HG03280 (cell line): ENCODE results near the gene DLGAP1.
"Not testable (repeated sequence)": the region's sequence is repeated elsewhere in the genome, so short reads cannot be mapped to it uniquely, and the experiment has no call there.

Source experiments
- ATAC-seq: cut with Tn5 transposase; IDR thresholded peaks from one replicate; pipeline ENCODE4 v1.9.1; 2021; ENCODE audit warnings: mild to moderate bottlenecking, moderate library complexity; ENCODE audit not compliant: unreplicated experiment

The DLGAP1 gene

DNA sequence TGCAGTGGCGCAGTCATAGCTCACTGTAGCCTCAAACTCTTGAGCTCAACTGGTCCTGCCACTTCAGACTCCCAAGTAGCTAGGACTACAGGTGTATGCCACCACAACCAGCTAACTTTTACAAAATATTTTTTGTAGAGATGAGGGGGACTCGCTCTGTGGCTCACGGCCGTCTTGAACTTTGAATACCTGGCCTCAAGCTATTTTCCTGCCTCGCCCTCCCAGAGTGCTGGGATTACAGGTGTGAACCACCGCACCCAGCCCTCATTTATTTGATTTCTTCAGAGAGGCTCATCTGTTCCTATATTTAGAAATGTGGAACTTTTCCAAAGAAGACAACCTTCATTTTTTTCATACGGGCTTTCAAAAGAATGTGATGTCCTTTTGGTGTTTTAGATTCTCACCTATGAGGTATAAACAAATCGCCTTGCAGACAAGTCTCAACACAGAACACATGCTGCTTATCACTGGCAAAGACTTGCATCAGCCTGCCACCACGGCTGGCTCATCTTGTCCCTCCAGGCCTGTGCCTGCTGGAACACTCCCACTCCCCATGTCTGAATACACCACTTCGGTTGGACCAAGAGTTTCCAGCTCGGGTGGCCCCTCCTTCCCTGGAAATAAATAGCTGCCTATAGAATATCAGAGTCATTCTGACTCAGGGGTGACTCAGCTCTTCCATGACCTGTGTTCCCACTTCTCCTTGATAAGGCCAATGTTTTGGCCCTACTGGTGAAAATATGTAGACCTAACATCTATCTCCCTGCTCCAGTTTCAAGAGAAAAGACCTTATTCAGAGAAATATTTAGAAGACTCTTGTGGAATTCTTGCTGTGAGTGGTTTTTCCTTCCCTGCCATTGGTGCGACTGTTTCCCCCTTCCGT is 802.5 kb downstream of the DLGAP1 start:
- no peak for ATAC-seq

DNA sequence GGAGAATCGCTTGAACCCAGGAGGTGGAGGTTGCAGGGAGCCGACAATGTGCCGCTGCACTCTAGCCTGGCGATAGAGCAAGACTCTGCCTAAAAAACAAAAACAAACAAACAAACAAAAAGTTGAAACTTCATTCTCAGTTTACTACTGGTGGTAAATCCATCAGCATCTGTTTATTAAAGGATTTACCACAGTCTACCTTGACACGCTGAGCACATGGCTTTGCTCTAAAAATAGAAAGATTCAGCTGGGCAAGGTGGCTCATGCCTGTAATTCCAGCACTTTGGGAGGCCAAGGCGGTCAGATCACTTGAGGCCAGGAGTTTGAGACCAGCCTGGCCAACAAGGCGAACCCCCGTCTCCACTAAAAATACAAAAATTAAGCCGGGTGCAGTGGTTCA is 803.8 kb downstream of the DLGAP1 start:
- no peak for ATAC-seq

DNA sequence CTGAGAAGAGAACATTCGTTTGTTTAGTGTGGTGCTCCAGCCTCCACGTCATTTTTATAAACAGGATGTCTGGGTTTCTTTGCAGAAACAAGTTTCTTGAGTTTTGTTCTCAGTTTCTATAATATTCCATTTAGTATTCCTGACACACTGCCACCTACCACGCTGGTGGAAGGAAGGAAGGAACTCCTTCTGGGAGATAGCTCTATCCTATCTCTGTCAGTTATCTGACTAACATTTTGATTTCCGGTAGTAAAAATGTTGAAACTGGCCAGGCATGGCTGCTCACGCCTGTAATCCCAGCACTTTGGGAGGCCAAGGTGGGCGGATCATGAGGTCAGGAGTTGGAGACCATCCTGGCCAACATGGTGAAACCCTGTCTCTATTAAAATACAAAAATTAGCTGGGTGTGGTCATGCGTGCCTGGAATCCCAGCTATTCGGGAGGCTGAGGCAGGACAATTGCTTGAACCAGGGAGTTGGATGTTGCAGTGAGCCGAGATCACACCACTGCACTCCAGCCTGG is 804.5 kb downstream of the DLGAP1 start:
- not testable (repeated sequence) for ATAC-seq

DNA sequence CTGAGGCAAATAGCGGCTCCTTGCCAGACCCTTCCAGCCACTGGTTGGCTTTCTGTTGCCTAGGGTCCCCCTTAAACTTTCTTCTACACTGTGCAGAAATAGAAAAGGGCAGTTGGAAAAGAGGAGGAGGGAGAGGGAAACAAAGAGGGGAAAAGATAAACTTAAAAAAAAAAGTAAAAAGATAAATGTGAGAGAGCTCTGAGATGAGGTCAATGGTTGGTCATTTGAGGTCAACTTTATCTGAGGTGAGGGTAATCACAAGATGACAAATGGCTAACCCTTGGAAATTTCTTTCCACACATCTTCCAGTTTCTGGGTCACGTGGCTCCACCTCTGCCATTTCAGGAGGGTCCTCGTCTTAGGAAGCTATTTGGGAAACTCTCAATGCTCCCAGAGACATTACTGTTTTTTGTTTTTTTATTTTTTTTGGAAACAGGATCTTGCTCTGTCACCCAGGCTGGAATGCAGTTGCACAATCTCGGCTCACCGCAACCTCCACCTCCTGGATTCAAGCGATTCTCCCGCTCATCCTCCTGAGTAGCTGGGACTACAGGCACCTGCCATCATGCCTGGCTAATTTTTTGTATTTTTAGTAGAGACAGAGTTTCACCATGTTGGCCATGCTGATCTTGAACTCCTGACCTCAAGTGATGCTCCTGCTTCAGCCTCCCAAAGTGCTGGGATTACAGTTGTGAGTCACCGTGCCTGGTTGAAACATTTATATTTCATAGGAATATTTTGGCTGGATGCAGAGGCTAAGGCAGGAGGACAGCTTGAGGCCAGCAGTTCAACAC is 805.3 kb downstream of the DLGAP1 start:
- ATAC-seq, result no peak

DNA sequence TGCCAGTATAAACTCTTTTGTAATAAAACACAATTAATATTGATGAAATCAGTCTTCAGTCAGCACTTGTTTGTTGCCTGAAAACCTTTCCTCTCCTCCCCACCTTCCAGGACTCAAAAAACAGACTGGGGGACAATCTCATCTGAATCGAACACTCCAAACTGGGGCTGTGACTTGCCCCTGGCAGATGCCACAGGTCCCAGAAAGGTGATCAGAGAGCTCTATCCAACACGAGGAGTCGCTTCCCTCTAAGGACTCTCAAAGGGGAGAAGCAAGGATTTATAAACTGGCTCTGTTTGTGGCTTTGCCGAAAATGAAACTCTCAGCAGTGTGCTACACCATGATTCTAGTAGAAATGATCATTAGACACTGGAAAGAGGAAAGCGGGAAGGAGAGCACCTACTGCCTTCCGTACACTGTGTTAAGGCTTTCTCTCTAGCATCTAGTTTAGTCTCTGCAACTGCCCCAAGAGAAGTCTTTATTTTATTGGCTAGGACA is 805.9 kb downstream of the DLGAP1 start:
- no peak for ATAC-seq

DNA sequence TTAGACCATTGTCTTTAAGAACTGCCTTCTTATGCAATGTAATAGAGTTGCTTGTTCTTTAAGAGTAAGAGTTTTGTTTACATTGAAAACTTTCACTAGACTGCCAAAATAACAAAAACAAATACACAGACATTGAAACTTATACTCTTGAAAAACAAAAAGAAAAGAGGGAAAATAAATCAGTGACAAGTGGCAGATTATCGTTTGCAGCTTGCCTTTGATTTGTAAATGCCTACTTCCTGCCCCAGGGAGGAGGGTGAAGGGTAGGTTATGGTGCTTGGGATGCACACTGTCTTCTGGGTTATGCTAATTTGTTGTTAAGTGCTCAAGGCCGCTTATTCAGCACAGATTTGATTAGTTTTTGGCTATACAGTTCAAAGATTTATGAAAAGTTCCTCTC is 806.5 kb downstream of the DLGAP1 start:
- ATAC-seq, result no peak

DNA sequence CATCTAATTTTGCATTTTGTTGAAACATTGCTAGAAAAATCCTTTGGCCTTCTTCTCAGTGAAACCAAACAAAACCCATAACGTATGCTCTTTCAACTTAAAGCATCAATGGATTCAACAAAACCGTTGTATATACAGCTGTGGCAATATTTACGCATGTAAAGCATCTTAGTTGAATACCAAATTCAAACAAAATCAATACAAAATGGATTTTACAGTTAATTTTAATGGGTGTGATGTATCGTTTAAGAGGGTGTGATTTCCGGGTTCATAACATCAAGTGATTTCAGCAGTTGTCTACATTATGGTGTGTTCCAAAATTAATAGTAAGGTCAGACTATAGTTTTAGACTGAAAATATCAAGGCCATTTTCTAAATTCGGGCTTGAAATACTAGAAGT is 806.9 kb downstream of the DLGAP1 start:
- ATAC-seq, result no peak

DNA sequence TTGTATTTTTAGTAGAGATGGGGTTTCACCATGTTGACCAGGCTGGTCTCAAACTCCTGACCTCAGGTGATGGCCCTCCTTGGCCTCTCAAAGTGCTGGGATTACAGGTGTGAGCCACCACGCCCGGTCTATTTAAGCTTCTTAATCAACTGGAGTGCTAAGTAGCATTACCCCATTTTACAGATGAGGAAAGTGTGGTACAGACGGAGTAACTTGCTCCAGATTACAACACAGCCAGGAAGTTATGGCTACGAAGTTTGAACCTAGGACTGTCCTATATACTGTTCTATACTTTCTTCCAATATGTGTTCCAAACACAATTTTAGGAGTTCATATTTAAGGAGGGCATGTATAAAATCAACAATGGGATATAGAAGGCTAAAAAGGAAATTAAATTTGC is 807.5 kb downstream of the DLGAP1 start:
- ATAC-seq, result no peak

DNA sequence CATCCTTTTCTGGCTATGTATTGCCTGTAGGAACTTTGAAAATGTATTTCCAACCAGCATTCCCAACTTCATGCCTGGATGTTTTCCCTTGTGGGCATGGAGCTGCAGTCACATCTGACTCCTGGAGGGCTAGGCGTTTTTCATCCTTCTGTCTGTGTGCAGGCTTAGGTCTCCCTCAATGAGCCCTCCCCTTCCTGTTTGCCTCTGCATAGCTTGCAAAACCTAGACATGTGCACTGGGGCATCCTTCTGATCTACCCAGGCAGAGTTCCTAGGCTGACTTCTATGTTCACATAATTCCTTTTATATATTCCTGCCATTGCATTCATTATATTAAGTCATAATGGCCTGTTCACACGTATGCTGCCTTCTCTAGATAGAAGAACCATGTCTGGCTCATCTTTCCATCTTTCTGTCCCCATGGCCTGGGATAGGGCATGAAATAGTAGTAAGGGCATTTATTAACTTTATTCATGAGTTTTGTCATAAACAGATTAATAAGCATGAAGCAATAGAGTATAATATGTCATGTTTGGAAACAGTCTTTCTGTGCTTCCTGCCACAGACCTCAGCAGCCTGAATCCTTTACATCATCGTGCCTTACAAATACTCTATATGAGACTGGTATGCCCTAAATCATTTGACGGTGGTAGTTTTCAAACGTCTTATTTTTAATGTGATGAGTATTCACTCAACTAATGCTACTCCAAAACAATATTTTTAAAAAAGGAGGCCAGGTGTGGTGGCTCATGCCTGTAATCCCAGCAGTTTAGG is 809.5 kb downstream of the DLGAP1 start:
- no peak for ATAC-seq

DNA sequence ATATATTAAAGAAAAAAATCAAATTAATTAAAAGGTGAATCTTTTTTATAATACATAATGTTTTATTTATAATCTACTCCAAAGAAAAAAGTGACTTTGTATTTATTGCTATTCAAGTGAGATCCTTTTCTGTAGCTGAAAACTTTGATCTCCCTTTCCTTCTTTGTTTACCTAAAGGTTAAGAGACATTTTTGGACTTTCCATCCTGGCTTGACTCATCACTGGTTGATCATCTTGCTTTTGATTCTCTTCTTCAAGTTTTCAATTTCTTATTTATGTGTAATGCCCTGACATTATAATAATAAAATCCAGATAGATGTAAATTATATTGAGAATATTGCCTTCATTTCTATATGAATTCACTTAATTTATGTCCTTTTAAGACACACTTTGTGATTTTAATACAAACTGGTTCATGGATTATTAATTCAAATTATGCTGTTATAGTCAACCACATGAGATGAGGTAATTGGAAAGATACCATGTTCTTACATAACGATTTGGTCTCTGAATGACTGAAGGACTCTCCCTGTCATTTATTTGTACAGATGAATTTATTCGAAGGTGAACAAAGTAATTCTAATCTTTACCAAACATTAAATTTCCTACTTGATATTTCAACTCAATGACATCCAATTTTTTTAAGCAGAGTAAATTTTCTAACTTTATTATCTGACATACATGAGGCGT is 820.7 kb downstream of the DLGAP1 start:
- no peak for ATAC-seq

DNA sequence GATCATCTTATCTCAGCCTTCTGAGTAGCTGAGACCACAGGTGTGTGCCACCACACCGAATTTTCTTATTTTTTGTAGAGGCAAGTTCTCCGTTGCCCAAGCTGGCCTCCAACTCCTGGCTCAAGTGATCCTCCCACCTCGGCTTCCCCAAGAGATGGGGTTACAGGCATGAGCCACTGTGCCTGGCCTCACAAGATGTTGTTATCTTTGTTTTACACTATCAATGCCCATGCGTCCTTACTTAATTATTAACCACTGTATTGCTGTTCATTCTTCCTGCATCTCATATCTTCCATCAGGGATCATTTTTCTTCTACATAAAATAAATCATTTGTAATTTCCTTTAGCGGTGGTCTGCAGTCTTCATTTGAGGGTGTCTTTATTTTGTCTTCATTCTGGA is 823.2 kb downstream of the DLGAP1 start:
- ATAC-seq, result no peak

DNA sequence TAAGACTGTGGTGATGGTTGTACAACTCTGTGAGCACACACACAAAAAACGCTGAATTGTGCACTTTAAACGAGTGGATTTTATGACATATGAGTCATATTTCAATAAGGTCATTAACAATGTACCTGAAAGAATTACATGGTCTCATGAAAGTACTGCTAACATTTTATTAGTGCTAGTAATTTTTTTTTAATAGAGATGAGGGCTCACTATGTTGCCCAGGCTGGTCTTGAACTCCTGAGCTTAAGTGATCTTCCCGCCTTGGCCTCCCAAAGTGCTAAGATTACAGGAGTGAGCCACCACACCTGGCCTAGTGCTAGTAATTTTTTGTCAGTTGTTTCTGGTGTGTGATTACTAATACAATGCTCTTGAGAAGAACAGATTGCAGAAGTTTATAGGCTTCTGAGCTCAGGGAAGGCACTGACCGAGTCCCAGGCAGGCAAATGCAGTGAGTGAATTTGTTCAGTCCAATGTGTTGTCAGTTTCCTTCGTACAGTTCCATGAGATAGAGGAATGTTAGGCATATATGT is 828.1 kb downstream of the DLGAP1 start:
- no peak for ATAC-seq

DNA sequence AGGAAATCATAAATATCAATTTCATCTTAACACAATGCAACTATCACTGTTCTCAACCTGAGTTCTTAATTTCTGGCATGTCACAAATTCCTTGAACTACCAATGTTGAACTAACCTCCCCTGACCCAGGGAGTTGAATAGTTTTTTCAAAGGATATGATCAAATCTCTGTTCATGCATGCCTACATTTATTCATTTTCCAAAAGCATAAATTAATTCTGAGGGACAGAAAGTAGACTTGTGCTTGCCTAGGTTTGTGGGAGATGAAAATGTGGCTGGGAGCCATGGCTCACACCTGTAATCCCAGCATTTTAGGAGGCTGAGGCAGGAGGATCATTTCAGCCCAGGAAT is 829.4 kb downstream of the DLGAP1 start:
- no peak for ATAC-seq

DNA sequence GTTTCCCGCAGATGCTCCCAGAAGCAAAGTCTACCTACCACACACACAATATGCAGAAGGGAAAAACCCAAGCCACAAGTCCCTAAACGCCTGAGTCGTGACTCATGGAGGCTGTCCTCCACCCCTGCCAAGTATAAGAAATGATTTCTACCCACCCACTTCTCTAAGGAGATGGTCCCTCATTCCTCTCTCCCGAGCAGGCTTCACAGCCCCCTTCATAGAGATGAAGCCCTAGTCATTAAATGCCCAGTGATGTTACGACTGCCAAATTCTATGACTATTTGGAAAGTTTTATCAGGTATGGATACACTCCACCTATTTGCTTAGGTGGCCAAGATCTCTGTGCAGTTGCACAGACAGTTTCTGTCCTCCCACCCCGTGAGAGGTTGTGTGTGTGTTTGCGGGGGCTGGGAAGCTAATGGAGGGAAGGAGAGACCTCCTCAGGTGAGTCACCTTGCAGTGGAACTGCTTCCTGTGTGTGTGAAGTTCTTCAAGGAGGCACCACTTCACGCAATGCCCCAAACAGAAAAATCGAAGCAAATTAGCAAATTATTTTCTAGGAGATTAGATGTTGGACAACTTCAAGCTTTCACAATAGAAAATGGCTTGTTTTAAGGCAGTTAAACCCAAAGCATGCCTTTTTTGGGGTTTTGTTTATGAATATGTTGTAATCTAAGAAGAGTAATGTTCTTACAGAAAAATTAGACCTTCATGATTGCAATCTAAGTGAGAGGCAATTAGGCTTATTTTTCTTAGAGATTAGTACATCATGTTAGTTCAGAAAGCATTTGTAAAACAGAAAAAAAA is 830.0 kb downstream of the DLGAP1 start:
- no peak for ATAC-seq

DNA sequence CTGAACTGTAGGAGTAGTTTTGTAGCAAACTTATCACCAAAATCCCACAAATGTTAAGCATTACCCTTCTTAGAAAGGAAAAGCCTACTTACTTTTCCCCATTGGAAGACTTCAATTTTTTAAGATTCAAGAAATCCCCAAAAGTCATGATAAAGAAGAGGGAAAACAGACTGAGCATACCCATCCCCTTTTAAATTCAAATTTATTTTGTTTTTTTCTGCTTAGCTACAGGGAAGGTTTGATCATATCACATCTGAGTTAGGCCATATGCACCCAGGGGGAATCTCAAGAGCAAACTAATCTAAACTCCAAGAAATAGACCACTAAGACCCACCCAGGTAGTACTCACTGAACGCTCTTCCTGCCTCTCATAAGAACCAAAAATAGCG is 830.6 kb downstream of the DLGAP1 start:
- no peak for ATAC-seq

DNA sequence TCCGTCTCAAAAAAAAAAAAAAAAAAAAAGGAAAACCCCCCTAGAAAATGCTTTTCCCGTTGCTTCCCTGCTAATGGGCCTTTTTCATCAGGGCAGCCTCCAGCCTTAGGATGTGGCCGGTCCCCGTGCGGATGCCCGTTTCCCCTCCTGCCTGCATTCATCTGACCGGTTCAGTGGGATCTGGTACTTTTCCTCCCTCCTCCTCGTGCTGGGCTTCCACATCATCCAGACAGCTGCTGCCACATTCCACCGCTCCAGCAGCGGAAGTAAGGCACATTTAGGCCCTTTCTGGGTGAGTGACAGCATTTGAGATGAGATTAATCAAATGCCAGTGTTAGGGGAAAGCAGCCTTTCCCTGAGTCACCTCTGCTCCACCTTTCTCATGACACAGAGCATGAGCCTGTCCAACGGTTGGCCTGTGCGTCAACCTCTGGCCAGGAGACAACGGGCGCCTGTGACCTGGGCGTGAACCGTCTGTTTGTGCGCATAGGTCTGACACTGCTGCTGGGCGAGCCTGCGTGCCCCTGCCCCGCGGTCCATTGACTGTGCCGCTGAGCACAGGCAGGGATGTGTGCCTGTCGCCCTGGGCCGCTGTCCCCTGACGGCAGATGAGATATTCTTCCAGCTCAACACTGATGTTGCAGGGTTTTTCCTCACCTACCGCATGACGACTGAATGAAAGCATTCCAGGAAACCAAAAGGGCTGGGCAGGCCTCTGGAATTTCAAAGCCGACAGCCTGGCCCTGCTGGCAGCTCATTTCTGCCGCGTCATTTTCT is 831.1 kb downstream of the DLGAP1 start:
- ATAC-seq, result no peak

DNA sequence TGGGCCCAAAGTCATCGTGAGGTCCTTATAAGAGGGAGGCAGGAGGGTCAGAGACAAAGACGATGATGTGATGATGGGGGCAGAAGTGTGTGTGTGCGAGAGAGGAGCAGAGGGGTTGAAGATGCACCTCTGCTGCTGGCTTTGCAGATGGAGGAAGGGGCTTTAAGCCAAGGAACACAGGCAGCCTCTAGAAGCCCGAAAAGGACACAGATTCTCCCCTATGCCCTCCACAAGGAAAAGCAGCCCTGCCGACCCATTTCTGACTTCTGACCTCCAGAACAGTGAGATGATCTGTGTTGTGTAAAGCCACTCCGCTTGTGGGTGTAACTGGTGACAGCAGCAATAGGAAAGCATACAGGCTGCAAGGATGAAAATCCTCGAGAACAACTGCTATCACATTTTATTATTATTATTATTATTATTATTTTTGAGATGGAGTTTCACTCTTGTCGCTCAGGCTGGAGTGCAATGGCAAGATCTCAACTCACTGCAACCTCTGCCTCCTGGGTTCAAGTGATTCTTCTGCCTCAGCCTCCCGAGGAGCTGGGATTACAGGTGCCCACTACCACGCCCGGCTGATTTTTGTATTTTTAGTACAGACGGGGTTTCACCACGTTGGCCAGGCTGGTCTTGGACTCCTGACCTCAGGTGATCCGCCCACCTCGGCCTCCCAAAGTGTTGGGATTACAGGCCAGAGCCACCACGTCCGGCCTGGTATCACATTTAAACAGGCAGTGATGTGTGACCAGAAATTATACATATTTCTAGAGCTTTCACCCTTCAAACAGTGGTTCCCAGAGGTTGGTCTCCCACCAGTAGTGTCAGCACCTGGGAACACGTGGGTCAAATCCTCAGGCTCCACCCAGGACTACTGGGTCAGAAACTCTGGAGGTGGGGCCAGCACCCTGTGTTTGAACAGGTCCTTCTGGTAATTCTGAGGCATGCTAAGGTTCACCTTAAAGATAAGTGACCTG is 834.7 kb downstream of the DLGAP1 start:
- no peak for ATAC-seq

DNA sequence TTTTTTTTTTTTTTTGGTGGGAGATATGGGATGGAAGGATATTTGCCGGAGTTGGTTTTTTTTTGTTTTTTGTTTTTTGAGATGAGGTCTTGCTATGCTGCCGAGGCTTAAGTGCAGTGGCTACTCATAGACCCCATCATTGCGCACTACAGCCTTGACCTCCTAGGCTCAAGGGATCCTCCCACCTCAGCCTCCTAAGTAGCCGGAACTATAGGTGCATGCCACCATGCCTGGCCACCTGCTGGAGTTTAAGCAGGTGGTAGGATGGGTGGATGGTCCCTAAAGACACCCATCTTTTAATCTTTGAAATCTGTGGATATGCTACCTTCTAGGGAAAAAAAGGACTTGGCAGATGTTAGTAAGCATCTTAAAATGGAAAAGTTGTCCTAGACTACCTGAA is 835.4 kb downstream of the DLGAP1 start:
- ATAC-seq, result no peak
